Measurements from ENCODE around the gene PYGL.
"Not testable (repeated sequence)": the region's sequence is repeated elsewhere in the genome, so short reads cannot be mapped to it uniquely, and the experiment has no call there.

PYGL gene

DNA sequence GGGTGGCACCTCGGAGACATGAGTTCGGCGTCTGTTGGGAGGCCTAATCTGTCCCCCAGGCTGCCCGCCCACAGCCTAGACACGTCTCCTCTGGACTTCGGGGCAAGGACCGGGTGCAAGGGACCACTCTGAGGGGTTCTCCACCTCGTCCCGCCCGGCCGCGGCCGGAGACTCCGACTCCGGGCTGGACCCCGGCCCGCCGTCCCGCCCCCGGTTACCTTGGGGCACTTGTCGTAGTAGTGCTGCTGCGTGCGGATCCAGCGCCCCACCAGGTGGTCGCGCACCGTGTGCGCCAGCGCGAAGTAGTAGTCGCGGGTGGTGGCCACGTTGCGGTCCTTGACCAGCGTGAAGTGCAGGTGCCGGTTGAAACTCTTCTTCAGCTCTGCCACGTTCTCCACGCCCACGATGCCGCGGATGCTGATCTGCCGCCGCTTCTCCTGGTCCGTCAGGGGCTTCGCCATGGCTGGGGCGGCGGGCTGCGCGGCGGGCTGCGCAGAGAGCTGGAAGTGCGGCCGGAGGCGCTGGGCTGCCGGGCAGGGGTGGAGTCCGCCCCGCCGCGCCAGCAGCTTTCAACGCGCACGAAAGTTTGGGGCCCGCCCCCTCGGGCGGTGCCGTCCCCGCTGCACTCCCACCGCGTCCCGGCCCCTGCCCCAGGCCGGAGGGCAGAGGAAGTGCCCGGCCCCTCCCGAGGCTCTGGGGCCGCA is at the start of gene PYGL:
PYGL (minus strand) TSS at position 541 of the 704 bp plus-strand sequence; CDS start at position 461, 80 bp downstream.
- no peak for DNase-seq (ENCODE audit: low read depth in 2 of 2, low spot score in 1 of 2)

DNA sequence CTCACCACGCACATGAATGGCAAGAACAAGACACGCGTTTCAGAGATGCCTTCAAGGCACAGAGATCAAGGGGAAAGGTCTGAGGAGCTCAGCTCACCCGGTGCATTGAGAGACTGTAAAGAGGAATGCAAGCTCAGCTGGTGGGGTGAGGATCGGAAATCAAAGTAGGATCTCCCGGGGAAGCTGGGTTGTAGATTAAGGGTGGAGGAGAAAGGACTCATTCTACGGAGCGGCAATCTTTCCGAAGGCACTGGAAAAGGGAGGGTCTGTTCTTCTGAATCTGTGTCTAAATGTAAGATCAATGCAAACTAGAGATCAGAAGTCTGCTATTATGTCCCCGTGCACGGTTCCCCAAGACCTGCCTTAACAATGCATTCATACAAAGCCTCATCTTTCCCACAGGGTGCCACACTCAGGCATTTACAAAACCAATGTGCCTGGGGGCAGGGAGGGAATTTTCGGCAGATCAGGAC is 41.6 kb upstream of the PYGL start:
- DNase-seq (ENCODE audit: low read depth in 2 of 2, low spot score in 1 of 2), result no peak

DNA sequence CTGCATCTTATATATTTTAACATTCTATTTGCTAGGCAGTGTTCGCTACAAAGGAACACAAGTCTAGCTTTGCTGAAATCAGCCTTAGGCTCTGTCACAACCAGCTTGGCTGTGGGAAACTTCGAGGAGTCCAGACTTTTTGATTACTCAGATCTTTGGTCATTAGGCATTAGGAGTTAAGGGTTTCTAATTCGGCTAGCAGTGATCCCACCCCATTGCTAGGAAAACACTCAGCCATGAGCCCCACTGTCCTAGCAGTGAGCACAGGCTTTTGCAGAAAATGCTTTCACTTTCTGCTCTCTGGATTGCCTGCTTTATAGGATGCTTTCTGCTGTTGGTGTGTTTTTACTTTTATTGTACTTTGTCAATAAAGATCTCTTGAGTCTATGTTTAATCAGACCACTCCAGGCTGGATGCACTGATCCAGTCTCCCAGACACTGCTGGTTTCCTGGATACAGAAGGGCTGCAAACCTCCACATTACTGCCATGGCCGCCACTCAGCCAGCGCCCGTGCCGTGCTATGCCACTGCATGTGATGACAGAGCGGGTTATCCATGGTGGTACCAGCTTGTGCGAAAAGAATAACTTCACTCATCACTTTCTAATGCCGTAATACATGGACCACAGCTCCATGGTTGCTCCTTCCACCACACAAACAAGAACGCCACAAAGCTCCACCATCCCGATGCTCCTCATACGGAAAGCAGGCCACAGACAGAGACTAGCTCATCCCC is 41.0 kb upstream of the PYGL start:
- no peak for DNase-seq (ENCODE audit: low read depth in 2 of 2, low spot score in 1 of 2)

DNA sequence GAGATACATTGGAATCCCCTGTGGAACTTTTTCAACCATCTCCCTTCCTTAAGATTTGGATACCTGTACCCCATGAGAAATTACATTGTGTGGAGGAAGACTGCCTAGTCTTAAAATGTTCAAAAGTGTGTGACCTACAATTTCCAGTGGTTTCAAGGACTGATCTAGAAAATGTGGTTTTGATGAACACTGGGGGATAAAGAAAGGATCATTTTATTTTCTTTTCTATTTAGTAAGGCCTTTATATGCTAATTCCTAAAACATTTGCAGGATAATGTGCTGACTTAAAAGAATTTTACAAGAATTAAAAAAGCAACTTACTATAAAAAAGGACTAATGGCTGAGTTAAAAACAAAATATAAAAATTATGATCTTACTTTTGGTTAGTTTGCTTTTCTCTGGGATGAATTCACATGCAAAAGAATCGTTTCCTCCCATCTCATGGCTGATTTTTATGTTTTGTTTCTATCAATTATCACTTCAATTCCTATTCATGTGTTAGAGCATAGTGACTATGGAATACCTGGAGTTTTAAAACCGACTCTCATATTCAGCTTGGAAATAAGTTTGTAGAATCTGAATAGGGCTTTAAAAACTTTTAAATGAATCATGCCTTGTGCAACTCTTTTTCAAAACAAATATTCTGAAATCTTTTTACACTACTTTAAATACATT is 39.9 kb upstream of the PYGL start:
- DNase-seq (ENCODE audit: low read depth in 2 of 2, low spot score in 1 of 2), result no peak

DNA sequence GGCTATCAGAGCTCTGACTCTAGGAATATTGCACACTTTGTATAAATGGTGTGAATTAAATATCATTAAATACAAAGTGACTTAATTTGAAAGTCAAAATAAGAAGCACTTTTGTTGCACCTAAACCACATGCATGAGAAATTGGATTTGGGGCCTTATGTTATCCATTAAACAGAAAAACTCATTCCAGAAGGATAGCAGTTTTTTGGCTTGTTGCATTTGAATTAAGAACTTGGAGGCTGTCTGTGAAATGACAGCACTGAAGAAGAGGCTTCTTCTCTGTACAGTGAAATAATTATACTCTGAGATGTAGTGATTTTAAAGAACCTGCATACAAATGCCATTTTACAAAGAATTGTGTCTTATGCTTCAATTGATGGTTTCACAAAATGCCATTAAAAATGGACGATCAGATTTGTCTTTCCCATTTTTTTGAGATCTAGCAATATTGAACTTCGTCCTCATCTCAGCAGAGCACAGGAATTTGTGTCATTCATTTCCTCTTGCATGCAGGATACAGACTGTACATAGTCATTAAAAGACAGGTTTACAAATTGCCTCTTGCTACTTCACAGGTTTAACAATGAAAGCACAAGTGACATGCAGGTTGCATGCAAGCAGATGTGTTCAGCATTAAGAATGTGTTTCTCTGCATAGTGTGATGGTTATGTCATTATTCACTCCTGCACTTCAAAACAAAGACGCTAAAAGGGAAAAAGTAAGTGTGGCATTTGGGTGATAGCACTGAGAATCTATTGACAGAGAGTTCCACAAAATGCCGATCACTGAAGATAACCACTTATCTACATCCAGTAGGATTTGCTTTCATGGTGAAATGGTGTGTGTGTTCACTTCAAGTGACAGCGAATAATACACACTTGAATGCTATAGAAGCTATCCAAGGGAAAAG is 35.9 kb upstream of the PYGL start:
- no peak for DNase-seq (ENCODE audit: low read depth in 2 of 2, low spot score in 1 of 2)

DNA sequence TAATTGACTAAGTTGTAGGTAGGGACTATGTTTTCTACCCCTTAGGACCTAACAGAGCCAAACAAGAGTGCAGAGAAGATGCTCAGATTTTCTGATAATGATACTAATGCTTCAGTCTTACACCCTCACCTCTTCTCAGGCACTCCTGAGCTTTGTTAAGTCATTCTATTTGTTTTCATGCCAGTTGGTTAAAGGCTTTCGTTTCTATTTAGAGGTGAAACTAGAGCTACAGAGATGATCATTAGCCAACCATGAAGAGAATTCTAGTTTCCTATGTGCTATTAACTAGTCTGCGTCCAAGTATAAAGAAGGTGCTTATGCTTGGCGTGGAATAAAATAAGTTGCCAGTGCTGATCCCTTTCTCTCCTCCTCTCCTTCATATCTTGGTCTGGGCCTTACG is 34.6 kb upstream of the PYGL start:
- DNase-seq (ENCODE audit: low read depth in 2 of 2, low spot score in 1 of 2), result no peak

DNA sequence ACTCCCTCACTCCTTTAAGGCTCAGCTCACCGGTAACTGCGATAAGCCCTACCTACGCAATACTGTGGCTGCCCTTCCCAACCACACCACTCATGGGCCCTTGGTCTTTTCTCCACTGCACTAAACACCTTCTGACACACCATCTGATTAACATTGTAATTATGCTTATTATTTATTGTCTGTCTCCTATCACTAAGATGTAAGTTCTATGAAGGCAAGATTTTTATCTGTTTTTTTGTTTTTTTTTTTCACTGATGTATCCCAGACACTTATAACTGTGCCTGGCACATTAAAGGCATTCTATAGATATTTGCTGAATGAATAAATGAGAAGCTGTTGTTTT is 34.2 kb upstream of the PYGL start:
- no peak for DNase-seq (ENCODE audit: low read depth in 2 of 2, low spot score in 1 of 2)

DNA sequence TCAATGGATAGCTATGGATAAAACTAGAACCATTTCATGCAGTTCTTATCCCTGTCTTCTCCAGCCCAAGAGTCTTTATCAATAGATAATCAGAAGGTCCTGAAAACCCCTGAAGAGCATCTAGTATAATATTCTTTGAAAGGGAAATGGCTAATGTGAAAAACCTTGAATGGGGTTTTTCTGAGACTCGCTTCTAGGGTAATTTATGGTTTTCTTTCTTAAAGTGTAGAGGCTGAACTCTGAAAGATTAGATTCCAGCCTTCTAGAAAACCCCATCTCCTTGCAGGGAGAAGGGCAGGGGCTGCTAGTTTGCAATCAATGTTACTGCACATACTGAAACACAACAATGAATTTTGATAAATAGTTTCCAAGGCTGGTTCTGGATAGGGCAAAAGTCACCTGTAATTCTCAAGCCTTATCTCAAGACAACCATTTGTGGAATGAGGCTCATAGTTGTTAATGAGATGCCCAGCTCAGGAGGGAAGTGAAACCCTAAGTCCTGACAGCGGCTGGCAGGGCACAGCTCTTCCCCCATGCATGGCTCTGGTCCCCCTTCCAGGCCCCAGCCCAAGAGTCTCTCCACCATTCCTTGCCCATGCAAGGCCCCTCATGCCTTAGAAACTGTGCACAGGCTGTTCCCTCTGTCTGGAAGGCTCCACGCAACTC is 33.7 kb upstream of the PYGL start:
- DNase-seq (ENCODE audit: low read depth in 2 of 2, low spot score in 1 of 2), result no peak

DNA sequence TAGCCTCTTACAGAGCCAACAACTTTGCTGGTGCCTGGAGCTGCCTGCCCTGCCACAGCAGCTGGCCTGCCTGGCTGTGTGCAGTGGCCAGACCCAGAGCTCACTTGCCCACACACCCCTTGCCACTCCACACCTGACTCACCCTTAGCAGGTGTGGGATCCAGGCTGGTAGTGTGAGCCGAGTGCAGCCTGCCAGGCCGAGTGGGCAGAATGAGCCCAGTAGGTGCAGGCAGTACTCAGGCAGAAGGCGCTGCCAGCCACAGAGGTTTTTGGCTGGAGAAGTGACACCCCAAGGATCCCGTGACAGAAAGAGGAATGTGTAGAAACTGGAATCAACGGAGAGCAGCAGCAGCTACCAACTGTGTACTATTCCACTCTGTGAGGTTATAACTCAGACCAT is 29.8 kb upstream of the PYGL start:
- DNase-seq (ENCODE audit: low read depth in 2 of 2, low spot score in 1 of 2), result no peak

DNA sequence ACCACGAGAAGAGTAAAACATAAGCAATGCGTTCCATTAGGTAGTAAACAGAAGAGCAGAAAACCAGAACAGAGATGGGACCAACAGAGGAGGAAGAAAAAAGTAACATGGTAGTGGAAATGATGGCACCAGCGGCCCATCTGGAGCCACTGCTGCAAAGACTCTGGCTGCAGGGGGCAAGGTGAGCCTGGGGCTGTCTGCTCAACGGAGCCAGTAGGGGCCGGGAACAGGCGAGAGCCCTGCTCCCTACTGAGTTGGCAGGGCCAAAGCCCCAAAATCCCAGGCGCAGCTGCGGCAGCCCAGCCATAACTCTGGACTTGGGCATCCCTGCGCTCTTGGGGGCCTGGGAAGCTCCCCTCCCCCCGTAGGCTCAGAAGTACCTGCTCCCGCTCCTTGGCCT is 28.5 kb upstream of the PYGL start:
- DNase-seq (ENCODE audit: low read depth in 2 of 2, low spot score in 1 of 2), result no peak

DNA sequence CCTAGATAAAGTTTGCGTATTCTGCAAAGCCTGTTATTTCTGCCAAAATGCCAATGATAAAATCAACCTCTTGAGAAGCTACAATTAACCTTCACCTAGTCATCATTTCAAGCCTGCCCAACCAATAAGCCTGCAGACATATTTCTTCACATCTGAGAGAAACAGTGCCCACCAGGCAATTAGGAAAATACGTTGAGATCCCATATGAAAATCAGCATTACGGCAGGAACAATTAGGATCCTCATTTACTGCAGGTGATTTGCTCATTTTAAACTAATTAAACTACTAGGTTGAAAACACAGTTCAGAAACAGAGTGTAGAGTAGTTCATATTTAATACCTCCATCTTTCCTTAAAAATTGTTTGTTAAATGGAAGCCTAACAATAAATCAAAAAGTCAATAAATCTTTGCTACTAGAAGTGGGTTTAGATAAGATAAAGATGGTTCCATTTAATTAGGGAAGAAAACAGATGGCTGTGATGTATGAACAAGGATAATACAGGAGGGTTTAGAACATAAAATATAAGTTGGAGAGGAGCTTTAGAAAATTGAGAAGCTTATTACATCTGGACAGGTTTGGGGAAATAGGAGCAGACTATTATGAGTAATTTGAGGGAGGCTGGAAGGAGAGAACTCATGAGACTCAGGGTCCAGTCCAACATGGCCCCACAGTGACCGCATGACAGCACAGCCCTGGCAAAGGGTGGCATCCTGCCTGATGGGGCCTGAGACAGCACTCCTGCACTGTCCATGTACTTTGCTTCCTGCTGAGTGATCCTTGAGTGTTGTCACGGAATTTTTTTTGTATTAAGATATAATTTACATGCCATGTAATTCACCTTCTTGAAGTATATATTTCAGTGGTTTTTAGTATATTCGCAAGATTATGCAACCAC is 26.9 kb upstream of the PYGL start:
- no peak for DNase-seq (ENCODE audit: low read depth in 2 of 2, low spot score in 1 of 2)

DNA sequence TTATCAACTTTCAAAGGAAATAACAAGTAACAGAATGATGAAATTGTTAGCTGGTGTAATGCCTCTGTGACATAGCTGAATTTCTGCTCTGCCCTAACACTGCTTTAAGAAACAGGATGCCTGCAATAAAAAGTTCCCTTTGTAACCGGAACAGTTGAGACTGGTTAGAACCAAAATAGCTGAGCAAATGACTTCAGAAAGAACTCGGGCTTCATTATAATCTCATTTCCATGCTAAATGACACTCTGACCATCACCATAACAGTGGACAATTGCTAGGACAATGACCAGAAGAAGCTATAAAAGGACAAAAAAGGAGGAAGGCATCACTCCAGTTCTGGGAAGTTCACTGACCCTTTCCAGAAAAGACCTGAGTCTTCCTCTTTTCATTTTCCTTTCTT is 23.5 kb upstream of the PYGL start:
- no peak for DNase-seq (ENCODE audit: low read depth in 2 of 2, low spot score in 1 of 2)

DNA sequence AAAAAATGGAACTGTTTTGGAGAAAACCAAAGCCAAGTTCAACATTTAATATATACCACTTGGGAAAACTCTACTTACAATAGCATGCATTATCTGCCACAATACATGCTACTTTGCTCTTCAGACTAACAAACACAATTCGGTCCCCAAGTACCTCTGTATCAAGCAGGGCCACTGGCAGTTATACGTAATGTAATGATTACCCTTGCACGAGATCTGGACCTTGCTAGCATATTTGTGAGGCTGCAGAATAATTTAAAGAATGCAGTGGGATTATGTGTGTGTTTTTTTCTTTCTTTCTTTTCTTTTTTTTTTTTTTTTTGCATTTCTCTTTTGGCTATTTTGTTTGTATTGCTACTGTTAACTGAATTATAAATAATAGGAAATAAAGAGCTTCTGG is 22.8 kb upstream of the PYGL start:
- DNase-seq (ENCODE audit: low read depth in 2 of 2, low spot score in 1 of 2), result no peak

DNA sequence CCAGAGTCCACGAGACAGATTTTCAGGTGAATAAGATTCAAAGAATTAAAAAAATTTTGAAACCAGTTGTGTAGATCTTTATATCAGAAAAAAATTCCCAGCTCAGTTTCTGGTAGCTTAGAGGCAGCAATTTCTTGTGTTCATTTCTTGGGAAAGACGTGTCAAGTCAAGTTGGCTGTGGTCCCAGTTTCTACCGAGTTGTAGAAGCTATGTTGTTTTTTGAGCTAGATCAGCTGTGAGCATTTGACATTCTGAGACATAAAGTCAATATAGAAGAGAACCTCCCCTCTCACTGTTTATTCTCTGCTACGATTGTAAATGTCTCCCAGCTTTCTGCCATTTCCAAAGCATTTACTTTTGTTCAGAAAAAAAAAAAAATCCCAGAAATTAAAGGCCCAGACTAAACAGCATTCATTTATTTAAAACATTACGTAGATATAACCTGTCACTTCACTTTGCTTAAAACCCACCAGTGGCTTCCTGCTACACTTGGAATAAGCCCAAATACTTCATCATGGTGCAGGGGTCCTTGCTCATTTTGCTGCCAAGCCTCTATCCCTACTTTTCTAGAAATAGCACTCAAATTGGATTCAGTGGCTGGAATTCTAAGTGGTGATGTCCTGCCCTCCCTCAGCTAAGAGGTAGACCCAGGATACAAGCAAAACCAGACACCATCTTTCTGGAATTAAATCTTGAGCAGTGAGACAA is 20.6 kb upstream of the PYGL start:
- no peak for DNase-seq (ENCODE audit: low read depth in 2 of 2, low spot score in 1 of 2)

DNA sequence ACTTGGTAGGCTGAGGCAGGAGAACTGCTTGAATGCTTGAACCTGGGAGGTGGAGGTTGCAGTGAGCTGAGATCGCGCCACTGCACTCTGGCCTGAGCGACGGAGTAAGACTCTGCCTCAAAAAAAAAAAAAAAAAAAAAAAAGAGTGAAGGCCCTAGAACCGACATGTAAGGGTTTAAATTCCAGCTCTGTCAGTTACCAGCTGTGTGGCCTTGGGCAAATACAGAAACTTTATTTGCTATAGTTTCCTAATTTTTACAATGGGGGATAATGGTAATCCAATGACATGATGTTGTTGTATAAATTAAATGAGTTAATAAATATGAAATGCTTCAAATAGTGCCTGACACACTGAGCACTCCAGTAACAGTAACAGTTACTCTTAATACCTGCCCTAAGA is 19.6 kb upstream of the PYGL start:
- DNase-seq (ENCODE audit: low read depth in 2 of 2, low spot score in 1 of 2), result no peak

DNA sequence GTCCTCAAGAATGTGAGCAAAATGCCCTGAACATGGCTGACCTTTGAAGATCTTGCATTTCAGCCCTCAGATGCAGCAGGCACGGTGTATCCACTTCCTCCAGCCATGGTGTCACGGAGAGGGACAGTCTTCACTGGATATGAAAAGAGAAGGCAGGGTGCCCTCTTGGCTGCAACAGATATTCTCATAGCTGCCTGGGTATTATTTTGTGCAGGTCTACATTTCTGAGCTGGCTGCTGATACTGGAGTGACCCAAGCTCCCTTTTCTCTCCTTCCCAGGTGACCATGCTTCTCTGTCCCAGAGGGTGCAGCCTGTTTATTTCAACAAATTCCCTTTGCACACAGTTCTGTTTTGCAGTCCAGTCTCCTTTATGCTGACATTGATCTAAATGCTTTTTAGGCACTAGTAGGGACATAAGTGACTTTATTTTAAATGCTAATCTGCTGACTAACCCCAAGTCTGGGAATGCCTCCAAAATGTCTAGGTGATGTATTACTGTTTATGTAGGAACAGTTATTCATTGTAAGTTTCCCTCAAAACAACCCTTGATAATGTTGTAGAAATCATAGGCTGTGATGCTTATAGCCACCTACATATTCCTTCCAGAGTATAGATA is 17.4 kb upstream of the PYGL start:
- DNase-seq (ENCODE audit: low read depth in 2 of 2, low spot score in 1 of 2), result no peak

DNA sequence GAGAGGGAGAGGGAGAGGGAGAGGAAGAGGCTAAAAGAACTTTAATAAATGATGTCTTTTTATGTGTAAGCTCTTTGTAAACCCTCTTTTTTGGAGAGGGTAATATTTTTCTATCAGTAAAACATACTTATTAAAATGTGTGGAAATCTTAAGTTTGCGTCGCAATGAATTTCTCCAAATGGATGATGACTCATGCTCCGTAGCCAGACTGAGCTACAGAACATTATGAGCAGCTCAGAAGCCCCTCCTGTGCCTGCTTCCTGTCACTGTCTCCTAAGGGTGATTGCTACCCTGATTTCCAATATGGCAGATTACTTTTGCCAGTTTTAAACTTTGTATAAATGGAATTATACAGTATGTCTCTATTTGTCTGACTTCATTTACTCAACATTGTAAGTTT is 13.0 kb upstream of the PYGL start:
- no peak for DNase-seq (ENCODE audit: low read depth in 2 of 2, low spot score in 1 of 2)

DNA sequence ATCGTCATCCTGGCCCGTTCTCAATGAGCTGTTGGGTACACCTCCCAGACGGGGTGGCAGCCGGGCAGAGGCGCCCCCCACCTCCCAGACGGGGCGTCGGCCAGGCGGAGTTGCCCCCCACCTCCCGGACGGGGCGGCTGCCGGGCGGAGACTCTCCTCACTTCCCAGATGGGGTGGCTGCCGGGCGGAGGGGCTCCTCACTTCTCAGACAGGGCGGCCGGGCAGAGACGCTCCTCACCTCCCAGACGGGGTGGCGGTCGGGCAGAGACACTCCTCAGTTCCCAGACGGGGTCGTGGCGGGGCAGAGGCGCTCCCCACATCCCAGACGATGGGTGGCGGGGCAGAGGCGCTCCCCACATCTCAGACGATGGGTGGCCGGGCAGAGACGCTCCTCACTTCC is 12.1 kb upstream of the PYGL start:
- DNase-seq (ENCODE audit: low read depth in 2 of 2, low spot score in 1 of 2), result not testable (repeated sequence)
